Urinary bladder (tissue), 4 donors: Measurements from ENCODE around the gene MMP13. TPM values are rescaled to one million over a fixed set of nuclear protein-coding genes. Genes with fewer than 3 reads are reported as not detected.
"Not testable (repeated sequence)": the region's sequence is repeated elsewhere in the genome, so short reads cannot be mapped to it uniquely, and the experiment has no call there.

Source experiments
- DNase-seq: peaks from one replicate; pipeline ENCODE4 v3.0.0-alpha.2; 2015; ENCODE audit errors: extremely low spot score
- H3K27ac ChIP-seq: one replicate; pipeline ENCODE4 v1.5.1; 2013; ENCODE audit warnings: low read depth, mild to moderate bottlenecking, moderate library complexity
- H3K36me3 ChIP-seq: one replicate; pipeline ENCODE4 v1.6.1; 2013; ENCODE audit warnings: mild to moderate bottlenecking, moderate library complexity; ENCODE audit not compliant: insufficient read depth
- H3K4me1 ChIP-seq: one replicate; pipeline ENCODE4 v1.6.1; 2013; ENCODE audit warnings: mild to moderate bottlenecking, moderate library complexity; ENCODE audit not compliant: insufficient read depth
- H3K4me3 ChIP-seq: one replicate; pipeline ENCODE4 v1.5.1; 2013; ENCODE audit warnings: low read depth, low read length
- WGBS: extraction: QIAGEN DNeasy Blood & Tissue Kit; methylation state at CpG from one replicate; pipeline ENCODE4 v1.1.7; 2013; 5-methylcytosine and 5-hydroxymethylcytosine counted together
- polyA plus RNA-seq: library from polyadenylated mRNA; stranded (reverse); fragments of 200-250 nt; gene quantifications from one replicate; pipeline ENCODE4 v1.2.3, GENCODE V29; 2013
- small RNA-seq: library from RNA; depleted of rRNA; stranded (forward); fragments of <200 nt; gene quantifications from one replicate; pipeline ENCODE3, GENCODE V24; 2014
- total RNA-seq: library from RNA; depleted of rRNA; stranded (reverse); fragments of >200 nt; gene quantifications from one replicate; pipeline ENCODE4 v1.2.3, GENCODE V29; 2014
- donor health status: healthy with polysubstance abuse.
- donor health status: healthy.

The MMP13 gene
- total and polyA plus RNA-seq, 2 donors: 0.04 TPM; not detected in 1

DNA sequence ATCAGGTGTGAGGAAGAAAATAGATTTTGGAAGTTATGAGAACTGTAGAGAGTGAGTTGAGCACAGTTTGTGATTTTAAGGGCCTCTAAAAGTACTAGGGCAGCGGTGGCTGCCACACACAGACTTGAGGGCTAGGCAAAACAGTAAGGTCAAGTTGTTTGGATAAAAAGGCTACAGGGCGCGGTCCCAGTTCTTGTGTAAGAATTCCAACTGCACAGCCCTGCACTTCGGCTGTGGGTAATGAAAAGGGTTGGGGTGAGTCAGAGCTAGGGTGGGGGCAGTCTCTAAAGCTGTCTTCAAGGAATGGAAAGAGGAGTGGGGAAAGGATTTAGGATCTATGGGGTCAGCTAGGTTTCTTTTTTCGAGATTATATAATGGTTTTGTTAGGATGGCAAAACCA lies 49.7 kb downstream of the MMP13 start:
- not testable (repeated sequence) for DNase-seq, H3K4me1 ChIP-seq, H3K27ac ChIP-seq, H3K36me3 ChIP-seq, H3K4me3 ChIP-seq
- 79% methylated on average over 5 of the region's 5 CpGs for WGBS

DNA sequence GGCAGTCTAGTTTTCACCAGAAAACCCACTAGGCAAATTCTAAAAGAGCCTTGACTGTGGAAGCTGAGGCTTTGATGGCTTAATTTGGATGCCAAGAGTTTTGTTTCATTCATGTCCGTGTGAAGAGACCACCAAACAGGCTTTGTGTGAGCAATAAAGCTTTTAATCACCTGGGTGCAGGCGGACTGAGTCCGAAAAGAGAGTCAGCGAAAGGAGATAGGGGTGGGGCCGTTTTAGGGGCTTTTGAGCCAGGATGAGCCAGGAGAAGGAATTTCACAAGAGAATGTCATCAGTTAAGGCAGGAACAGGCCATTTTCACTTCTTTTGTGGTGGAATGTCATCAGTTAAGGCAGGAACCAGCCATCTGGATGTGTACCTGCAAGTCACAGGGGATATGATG lies 51.6 kb downstream of the MMP13 start:
- DNase-seq, H3K4me3 ChIP-seq, H3K4me1 ChIP-seq, H3K36me3 ChIP-seq, H3K27ac ChIP-seq: not testable (repeated sequence)
- WGBS: 82% methylated on average over 5 of the region's 5 CpGs

DNA sequence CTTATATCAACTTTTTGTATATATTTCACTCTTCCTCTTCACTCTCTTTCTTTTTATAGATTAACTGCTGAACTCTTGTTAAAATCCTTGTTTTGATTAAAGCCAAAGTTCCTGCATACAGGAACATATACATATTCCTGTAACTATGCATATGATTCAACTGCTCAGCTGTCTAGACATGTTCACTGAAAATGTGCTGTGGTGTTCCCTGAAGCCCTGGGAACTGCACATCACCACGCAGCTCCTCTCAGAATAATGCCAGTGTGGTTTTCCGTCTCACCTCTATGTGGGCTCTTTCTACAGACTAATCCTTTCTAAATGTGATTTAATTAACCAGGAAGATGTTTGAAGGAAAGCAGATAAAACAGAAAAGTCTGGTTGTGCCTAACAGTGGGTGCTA lies 55.2 kb downstream of the MMP13 start:
- no peak for DNase-seq
- 72% methylated on average over 2 of the region's 2 CpGs for WGBS
- Histone ChIP-seq H3K36me3 (no peaks in the 10 kb centered on the region), H3K4me3 (no peak overlapping the region), H3K27ac (no peak overlapping the region), H3K4me1 (no peaks in the 10 kb centered on the region)

Small RNAs within 50 kb of the gene (small RNA-seq; reads per million reads assigned to genes)
- not detected for gene RNU7-159P

Other genes starting within 250 kb of the MMP13 start
- not detected for gene MMP27, start 250.0 kb downstream of the MMP13 start, total RNA-seq
- gene MMP27, start 250.0 kb downstream of the MMP13 start, polyA plus RNA-seq: 0.22 TPM
- gene MMP8, start 230.8 kb downstream of the MMP13 start, total RNA-seq: 1.3 TPM
- gene MMP8, start 230.8 kb downstream of the MMP13 start, polyA plus RNA-seq: 0.37 TPM
- gene MMP10, start 175.1 kb downstream of the MMP13 start, total RNA-seq: not detected
- not detected for gene MMP10, start 175.1 kb downstream of the MMP13 start, polyA plus RNA-seq
- 0.53 TPM for gene MMP1, start 157.6 kb downstream of the MMP13 start, total RNA-seq
- gene MMP1, start 157.6 kb downstream of the MMP13 start, polyA plus RNA-seq: 0.15 TPM
- 1.4 TPM for gene MMP3, start 112.1 kb downstream of the MMP13 start, total RNA-seq
- gene MMP3, start 112.1 kb downstream of the MMP13 start, polyA plus RNA-seq: 6.3 TPM
- gene MMP12, start 80.8 kb downstream of the MMP13 start, total RNA-seq: 3.8 TPM
- gene MMP12, start 80.8 kb downstream of the MMP13 start, polyA plus RNA-seq: 0.62 TPM
- 27.2 TPM for gene DCUN1D5, start 136.4 kb upstream of the MMP13 start, total RNA-seq
- 23.8 TPM for gene DCUN1D5, start 136.4 kb upstream of the MMP13 start, polyA plus RNA-seq
- 91.8 TPM for gene DYNC2H1, start 153.7 kb upstream of the MMP13 start, total RNA-seq
- 12.8 TPM for gene DYNC2H1, start 153.7 kb upstream of the MMP13 start, polyA plus RNA-seq